Osteocyte (in vitro differentiated cells): ENCODE data around the gene METTL24. TPM values are rescaled to one million over a fixed set of nuclear protein-coding genes. Genes with fewer than 3 reads are reported as not detected.

ENCODE experiments used
- DNase-seq: peaks from one replicate; pipeline ENCODE4 v3.0.0; 2021; ENCODE audit warnings: mixed read lengths; ENCODE audit not compliant: unreplicated experiment; ENCODE audit errors: extremely low spot score
- H3K27ac Mint-ChIP-seq: one replicate; pipeline ENCODE4 v1.8.0; 2021; ENCODE audit warnings: mild to moderate bottlenecking, mixed read lengths; ENCODE audit not compliant: unreplicated experiment
- H3K27me3 Mint-ChIP-seq: one replicate; pipeline ENCODE4 v1.8.0; 2021; ENCODE audit warnings: mixed read lengths; ENCODE audit not compliant: unreplicated experiment
- H3K36me3 Mint-ChIP-seq: one replicate; pipeline ENCODE4 v1.8.0; 2021; ENCODE audit warnings: mixed read lengths; ENCODE audit not compliant: unreplicated experiment
- H3K4me1 Mint-ChIP-seq: one replicate; pipeline ENCODE4 v1.8.0; 2021; ENCODE audit warnings: mixed read lengths; ENCODE audit not compliant: unreplicated experiment
- H3K4me3 Mint-ChIP-seq: one replicate; pipeline ENCODE4 v1.8.0; 2021; ENCODE audit warnings: mild to moderate bottlenecking, moderate library complexity, mixed read lengths; ENCODE audit not compliant: unreplicated experiment
- H3K9me3 Mint-ChIP-seq: one replicate; pipeline ENCODE4 v1.8.0; 2021; ENCODE audit warnings: mixed read lengths; ENCODE audit not compliant: unreplicated experiment
- total RNA-seq: library from RNA; stranded (reverse); gene quantifications from 2 replicates; pipeline ENCODE4 v1.2.1, GENCODE V29; 2021
- TF ChIP-seq, protein P1 (sequence below): fragments of 200-600 bp; sonication (generic); IDR thresholded peaks from 2 replicates; pipeline ENCODE4 v1.5.0; 2021; ENCODE audit warnings: antibody characterized with exemption, mild to moderate bottlenecking, moderate library complexity

The METTL24 gene
- total RNA-seq, 1 donor from 2014 or later, result not detected

- Mint-ChIP-seq H3K4me3 (no peak overlapping the region), H3K36me3 (no peaks in the 10 kb centered on the region), H3K27ac (no peak overlapping the region), H3K9me3 (no peaks in the 10 kb centered on the region), H3K4me1 (no peaks in the 10 kb centered on the region), H3K27me3 (peaks cover 30% of the 10 kb centered on the region)
- TF ChIP-seq, protein P1, sequence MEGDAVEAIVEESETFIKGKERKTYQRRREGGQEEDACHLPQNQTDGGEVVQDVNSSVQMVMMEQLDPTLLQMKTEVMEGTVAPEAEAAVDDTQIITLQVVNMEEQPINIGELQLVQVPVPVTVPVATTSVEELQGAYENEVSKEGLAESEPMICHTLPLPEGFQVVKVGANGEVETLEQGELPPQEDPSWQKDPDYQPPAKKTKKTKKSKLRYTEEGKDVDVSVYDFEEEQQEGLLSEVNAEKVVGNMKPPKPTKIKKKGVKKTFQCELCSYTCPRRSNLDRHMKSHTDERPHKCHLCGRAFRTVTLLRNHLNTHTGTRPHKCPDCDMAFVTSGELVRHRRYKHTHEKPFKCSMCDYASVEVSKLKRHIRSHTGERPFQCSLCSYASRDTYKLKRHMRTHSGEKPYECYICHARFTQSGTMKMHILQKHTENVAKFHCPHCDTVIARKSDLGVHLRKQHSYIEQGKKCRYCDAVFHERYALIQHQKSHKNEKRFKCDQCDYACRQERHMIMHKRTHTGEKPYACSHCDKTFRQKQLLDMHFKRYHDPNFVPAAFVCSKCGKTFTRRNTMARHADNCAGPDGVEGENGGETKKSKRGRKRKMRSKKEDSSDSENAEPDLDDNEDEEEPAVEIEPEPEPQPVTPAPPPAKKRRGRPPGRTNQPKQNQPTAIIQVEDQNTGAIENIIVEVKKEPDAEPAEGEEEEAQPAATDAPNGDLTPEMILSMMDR, result no peak
- DNase-seq, result no peak
Measured at GRCh38 chr6:110340392-110340965, 17.7 kb downstream of the METTL24 start.

DNA sequence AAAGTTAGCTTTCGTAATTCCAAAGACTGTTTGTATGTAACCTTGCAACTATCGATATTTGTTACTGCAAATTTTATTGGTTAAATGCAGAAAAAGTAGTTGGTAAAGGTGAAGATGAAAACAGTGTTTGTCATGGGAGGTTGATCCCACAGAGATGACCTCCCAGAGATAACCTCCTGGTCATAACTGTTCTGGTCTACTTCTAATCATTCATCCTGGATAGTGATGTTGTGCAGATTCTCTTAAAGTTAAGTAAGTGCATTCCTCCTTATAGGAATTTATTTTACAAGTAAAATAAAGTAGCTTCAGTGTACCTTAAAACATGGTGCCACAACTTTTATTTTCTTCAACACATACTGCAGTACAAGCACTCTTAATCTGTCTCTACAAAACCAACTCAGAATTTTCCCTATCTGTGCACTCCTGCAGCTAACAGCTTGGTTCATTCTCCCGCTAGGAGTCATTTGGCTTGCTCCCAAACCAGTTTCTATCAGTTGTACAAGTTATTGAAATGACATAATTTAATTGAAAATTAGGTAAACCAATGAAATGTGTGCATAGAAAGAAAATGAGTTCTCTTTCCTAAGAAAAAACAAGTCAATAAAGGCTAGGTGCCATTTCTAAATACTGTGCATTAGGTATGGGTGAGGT lies 19.2 kb downstream of the METTL24 start:
- Mint-ChIP-seq H3K27me3 (peaks cover 25% of the 10 kb centered on the region), H3K27ac (no peak overlapping the region), H3K4me3 (no peak overlapping the region), H3K4me1 (no peaks in the 10 kb centered on the region), H3K9me3 (no peaks in the 10 kb centered on the region), H3K36me3 (no peaks in the 10 kb centered on the region)
- DNase-seq, result no peak
- TF ChIP-seq, protein P1, result no peak

GRCh38 chr6:110337486-110337885 lies 20.7 kb downstream of the METTL24 start:
- no peaks in the 10 kb centered on the region for H3K4me1 Mint-ChIP-seq
- H3K27ac Mint-ChIP-seq, result no peak overlapping the region
- TF ChIP-seq, protein P1, result no peak
- no peak for DNase-seq
- H3K4me3 Mint-ChIP-seq, result no peak overlapping the region
- H3K9me3 Mint-ChIP-seq, result no peaks in the 10 kb centered on the region
- peaks cover 22% of the 10 kb centered on the region for H3K27me3 Mint-ChIP-seq
- no peaks in the 10 kb centered on the region for H3K36me3 Mint-ChIP-seq

DNA sequence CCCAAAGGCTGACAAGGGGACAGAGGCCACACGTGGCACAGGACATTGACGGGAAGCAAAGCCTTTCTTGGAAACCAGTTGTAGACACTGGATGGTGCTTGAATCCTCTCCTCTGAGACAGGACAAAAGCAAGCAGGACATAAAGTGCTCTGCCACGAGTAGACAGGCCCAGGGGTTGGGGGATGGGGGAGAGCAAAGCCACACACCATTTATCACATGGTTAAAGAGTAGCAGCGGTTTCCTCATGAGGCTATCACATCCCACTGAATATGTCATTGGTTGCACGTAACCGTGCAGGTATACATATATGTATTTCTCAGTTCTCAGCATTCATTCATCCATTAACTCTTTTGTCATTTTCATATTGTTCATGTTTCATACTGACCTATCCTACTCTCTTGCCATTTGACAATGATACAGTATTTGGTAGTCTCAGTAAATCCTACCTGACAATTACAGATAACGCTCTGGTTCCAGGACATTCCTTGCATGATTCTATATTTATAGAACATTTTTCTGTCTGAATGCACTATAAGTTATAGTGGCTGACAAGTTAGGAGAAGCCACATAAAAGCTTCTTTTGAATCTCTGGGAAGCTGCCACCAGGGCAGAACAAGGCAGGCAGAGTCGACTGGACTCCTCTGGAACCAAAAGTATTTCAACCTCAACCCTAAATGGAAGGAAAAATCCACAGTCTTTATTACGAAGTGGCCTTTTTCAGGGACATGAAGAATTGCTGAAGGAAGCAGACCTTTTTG lies 23.5 kb downstream of the METTL24 start:
- no peaks in the 10 kb centered on the region for H3K9me3 Mint-ChIP-seq
- peaks cover 12% of the 10 kb centered on the region for H3K27me3 Mint-ChIP-seq
- TF ChIP-seq, protein P1, result no peak
- no peak overlapping the region for H3K4me3 Mint-ChIP-seq
- no peak for DNase-seq
- H3K36me3 Mint-ChIP-seq, result no peaks in the 10 kb centered on the region
- H3K27ac Mint-ChIP-seq, result no peak overlapping the region
- H3K4me1 Mint-ChIP-seq, result peaks cover 2% of the 10 kb centered on the region

DNA sequence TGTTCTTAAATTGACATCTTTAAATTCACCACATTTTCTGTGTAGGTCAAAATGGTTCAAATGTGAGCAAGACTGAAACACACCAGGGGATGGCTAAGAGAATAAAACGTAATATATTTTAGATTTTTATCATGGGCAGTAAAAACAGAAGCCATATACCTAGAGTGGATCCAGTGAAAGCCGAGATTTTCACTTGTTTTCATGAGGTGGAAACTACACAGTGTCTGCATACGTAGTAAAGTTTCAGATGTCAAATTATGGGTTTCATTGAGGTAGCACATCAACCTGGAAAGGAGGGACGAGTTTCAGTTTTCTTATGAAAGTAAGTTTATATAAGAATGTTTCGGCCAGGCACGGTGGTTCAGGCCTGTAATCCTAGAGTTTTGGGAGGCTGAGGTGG lies 25.9 kb downstream of the METTL24 start:
- DNase-seq, result no peak
- Mint-ChIP-seq H3K9me3 (no peaks in the 10 kb centered on the region), H3K27ac (no peak overlapping the region), H3K4me1 (peaks cover 18% of the 10 kb centered on the region), H3K27me3 (peaks cover under 1% of the 10 kb centered on the region), H3K36me3 (no peaks in the 10 kb centered on the region), H3K4me3 (no peak overlapping the region)
- TF ChIP-seq, protein P1, result no peak
